Neural cell (in vitro differentiated cells): Measurements from ENCODE around the gene ESR2. TPM values are rescaled to one million over a fixed set of nuclear protein-coding genes. Genes with fewer than 3 reads are reported as not detected.
"Not testable (repeated sequence)": the region's sequence is repeated elsewhere in the genome, so short reads cannot be mapped to it uniquely, and the experiment has no call there.

Experiments
- H2AFZ ChIP-seq: fragments of 200-600, 300-800 bp; sonication (generic), shearing (Covaris generic); 2 replicates; pipeline ENCODE4 v1.6.0; 2014; ENCODE audit warnings: low read depth, mild to moderate bottlenecking, antibody characterized with exemption, low read length, moderate library complexity
- H3F3A ChIP-seq: fragments of 200-600 bp; shearing (Covaris generic); 2 replicates; pipeline ENCODE4 v1.6.1; 2016; ENCODE audit warnings: mild to moderate bottlenecking, moderate library complexity, mixed read lengths, antibody characterized with exemption, low read length; ENCODE audit not compliant: insufficient read depth, poor library complexity, severe bottlenecking
- H3K27ac ChIP-seq: fragments of 200-600, 300-800 bp; sonication (generic), shearing (Covaris generic); 2 replicates; pipeline ENCODE4 v1.5.1; 2014; ENCODE audit warnings: mild to moderate bottlenecking, low read length, moderate library complexity
- H3K27me3 ChIP-seq: fragments of 300-800, 200-600 bp; sonication (generic), shearing (Covaris generic); 2 replicates; pipeline ENCODE4 v1.6.0; 2014; ENCODE audit warnings: mild to moderate bottlenecking, low read depth, low read length, moderate library complexity; ENCODE audit not compliant: insufficient read depth
- H3K36me3 ChIP-seq: fragments of 300-800, 200-600 bp; sonication (generic), shearing (Covaris generic); 2 replicates; pipeline ENCODE4 v1.5.1; 2014; ENCODE audit warnings: mild to moderate bottlenecking, antibody characterized with exemption, low read length, moderate library complexity; ENCODE audit not compliant: insufficient read depth
- H3K4me2 ChIP-seq: fragments of 300-800, 200-600 bp; sonication (generic), shearing (Covaris generic); 2 replicates; pipeline ENCODE4 v1.6.0; 2014; ENCODE audit warnings: mild to moderate bottlenecking, low read length
- H3K4me3 ChIP-seq: fragments of 300-800, 200-600 bp; sonication (generic), shearing (Covaris generic); 2 replicates; pipeline ENCODE4 v1.5.1; 2014; ENCODE audit warnings: mild to moderate bottlenecking, low read length, moderate library complexity
- H3K79me2 ChIP-seq: fragments of 200-600 bp; shearing (Covaris generic); replicated peaks from 2 replicates; pipeline ENCODE4 v1.6.0; 2014; ENCODE audit warnings: mild to moderate bottlenecking, low read length, moderate library complexity; ENCODE audit not compliant: insufficient read depth
- H3K9ac ChIP-seq: fragments of 300-800, 200-600 bp; sonication (generic), shearing (Covaris generic); 2 replicates; pipeline ENCODE4 v1.6.1; 2016; ENCODE audit warnings: mild to moderate bottlenecking, low read length, mixed read lengths
- H3K9me2 ChIP-seq: fragments of 200-600 bp; shearing (Covaris generic); 2 replicates; pipeline ENCODE4 v1.6.1; 2016; ENCODE audit warnings: mild to moderate bottlenecking, low read length, mixed read lengths; ENCODE audit not compliant: insufficient read depth
- H3K9me3 ChIP-seq: fragments of 200-600, 300-800 bp; sonication (generic), shearing (Covaris generic); 2 replicates; pipeline ENCODE4 v1.6.1; 2016; ENCODE audit warnings: mild to moderate bottlenecking, mixed run types, low read length, moderate library complexity, mixed read lengths
- H4K20me1 ChIP-seq: fragments of 200-600 bp; shearing (Covaris generic); 2 replicates; pipeline ENCODE4 v1.6.1; 2016; ENCODE audit warnings: mild to moderate bottlenecking, mixed run types; ENCODE audit not compliant: insufficient read depth
- CTCF ChIP-seq: fragments of 450-650 bp; IDR thresholded peaks from 2 replicates; pipeline ENCODE4 v1.5.1; 2014; ENCODE audit warnings: antibody characterized with exemption, mild to moderate bottlenecking, moderate library complexity; ENCODE audit not compliant: poor library complexity, severe bottlenecking
- EP300 ChIP-seq: fragments of 450-650 bp; conservative IDR thresholded peaks from 2 replicates; pipeline ENCODE4 v1.6.1; 2014; ENCODE audit warnings: antibody characterized with exemption, mild to moderate bottlenecking, moderate library complexity; ENCODE audit not compliant: poor library complexity, severe bottlenecking
- EZH2 ChIP-seq: fragments of 200-600, 300-800 bp; shearing (Covaris generic), sonication (generic); IDR thresholded peaks from 2 replicates; pipeline ENCODE4 v1.6.1; 2014; ENCODE audit warnings: antibody characterized with exemption, low read length, borderline replicate concordance, mild to moderate bottlenecking; ENCODE audit not compliant: insufficient read depth, poor library complexity, severe bottlenecking
- MXI1 ChIP-seq: fragments of 450-650 bp; conservative IDR thresholded peaks from 2 replicates; pipeline ENCODE4 v1.6.1; 2014; ENCODE audit warnings: antibody characterized with exemption, mild to moderate bottlenecking; ENCODE audit not compliant: poor library complexity, severe bottlenecking
- POLR2AphosphoS5 ChIP-seq: IDR thresholded peaks from 2 replicates; pipeline ENCODE4 v1.6.1; 2012
- RAD21 ChIP-seq: fragments of 450-650 bp; conservative IDR thresholded peaks from 2 replicates; pipeline ENCODE4 v1.6.1; 2014; ENCODE audit warnings: antibody characterized with exemption, mild to moderate bottlenecking, moderate library complexity
- REST ChIP-seq: IDR thresholded peaks from 2 replicates; pipeline ENCODE4 v1.6.1; 2012; ENCODE audit warnings: borderline replicate concordance
- SMC3 ChIP-seq: fragments of 450-650 bp; conservative IDR thresholded peaks from 2 replicates; pipeline ENCODE4 v1.6.1; 2014; ENCODE audit warnings: antibody characterized with exemption, mild to moderate bottlenecking, moderate library complexity; ENCODE audit not compliant: poor library complexity
- TAF1 ChIP-seq: IDR thresholded peaks from 2 replicates; pipeline ENCODE4 v1.6.1; 2012; ENCODE audit warnings: low read depth
- polyA plus RNA-seq: library from polyadenylated mRNA; depleted of rRNA; stranded (reverse); fragments of >200 nt; gene quantifications from 2 replicates; pipeline ENCODE4 v1.2.3, GENCODE V29; 2014

Gene ESR2
- polyA plus RNA-seq, 1 donor from 2014 or later: 0.35 TPM

- H3K9ac ChIP-seq: no peak overlapping the region
- H2AFZ ChIP-seq: no peak overlapping the region
- peaks cover 8% of the 10 kb centered on the region for H3K36me3 ChIP-seq
- no peaks in the 10 kb centered on the region for H3K9me3 ChIP-seq
- no peak overlapping the region for H3K4me3 ChIP-seq
- TF ChIP-seq CTCF (no peak), POLR2AphosphoS5 (no peak), MXI1 (no peak), REST (no peak), SMC3 (no peak), TAF1 (no peak)
- H3K27me3 ChIP-seq: no peaks in the 10 kb centered on the region
- no peaks in the 10 kb centered on the region for H4K20me1 ChIP-seq
- H3K4me2 ChIP-seq: no peak overlapping the region
- no peaks in the 10 kb centered on the region for H3K9me2 ChIP-seq
- H3K79me2 ChIP-seq: no peaks in the 10 kb centered on the region
- no peaks in the 10 kb centered on the region for H3F3A ChIP-seq
- H3K27ac ChIP-seq: no peak overlapping the region
Measured at GRCh38 chr14:64049616-64050381, 244.4 kb downstream of the ESR2 start.

GRCh38 chr14:64045091-64045490 is 249.1 kb downstream of the ESR2 start:
- Histone ChIP-seq H3K4me3 (no peak overlapping the region), H3F3A (no peaks in the 10 kb centered on the region), H4K20me1 (no peaks in the 10 kb centered on the region), H3K4me2 (no peak overlapping the region), H3K9ac (no peak overlapping the region), H3K36me3 (no peaks in the 10 kb centered on the region), H2AFZ (no peak overlapping the region), H3K27me3 (no peaks in the 10 kb centered on the region), H3K79me2 (no peaks in the 10 kb centered on the region), H3K27ac (no peak overlapping the region), H3K9me3 (no peaks in the 10 kb centered on the region), H3K9me2 (no peaks in the 10 kb centered on the region)
- TF ChIP-seq CTCF (no peak), EP300 (no peak), EZH2 (no peak), RAD21 (no peak), REST (no peak), SMC3 (no peak), TAF1 (no peak), POLR2AphosphoS5 (no peak), MXI1 (no peak)

- H3K27me3 ChIP-seq, H3F3A ChIP-seq, H3K4me3 ChIP-seq, H4K20me1 ChIP-seq, H3K9me2 ChIP-seq, H3K4me2 ChIP-seq, H3K9ac ChIP-seq, H3K36me3 ChIP-seq, H3K9me3 ChIP-seq, H3K79me2 ChIP-seq, H2AFZ ChIP-seq, H3K27ac ChIP-seq: not testable (repeated sequence)
Measured at GRCh38 chr14:64043296-64043695, 250.9 kb downstream of the ESR2 start.
